ENCODE results near the gene SLC39A7. TPM values are rescaled to one million over a fixed set of nuclear protein-coding genes. Genes with fewer than 3 reads are reported as not detected.

SLC39A7 gene
- total and polyA plus RNA-seq, 2 of the 13 experiments (the other 11 are each of a cell fraction or from before 2014, with no cell fraction given): 142 to 229 TPM

- 0 out of 2 replicates have a peak, but pooled peaks have one; percentile 58 for TF ChIP-seq ZSCAN30 (CRISPR knock-in tag; IDR thresholded peaks at IDR 0.05)
- no peak for TF ChIP-seq RORA (CRISPR knock-in tag; IDR thresholded peaks at IDR 0.05)
- peak; percentile 31 for TF ChIP-seq ZNF18 (CRISPR knock-in tag; IDR thresholded peaks at IDR 0.05; ENCODE audit: insufficient replicate concordance)
- no peak for TF ChIP-seq PHB2 (IDR thresholded peaks at IDR 0.05; ENCODE audit: partially characterized antibody)
- peak; percentile 75; the same call in 1 of the 2 replicates for TF ChIP-seq ZNF501 (CRISPR knock-in tag; IDR thresholded peaks at IDR 0.05)
- TF ChIP-seq, protein P1, sequence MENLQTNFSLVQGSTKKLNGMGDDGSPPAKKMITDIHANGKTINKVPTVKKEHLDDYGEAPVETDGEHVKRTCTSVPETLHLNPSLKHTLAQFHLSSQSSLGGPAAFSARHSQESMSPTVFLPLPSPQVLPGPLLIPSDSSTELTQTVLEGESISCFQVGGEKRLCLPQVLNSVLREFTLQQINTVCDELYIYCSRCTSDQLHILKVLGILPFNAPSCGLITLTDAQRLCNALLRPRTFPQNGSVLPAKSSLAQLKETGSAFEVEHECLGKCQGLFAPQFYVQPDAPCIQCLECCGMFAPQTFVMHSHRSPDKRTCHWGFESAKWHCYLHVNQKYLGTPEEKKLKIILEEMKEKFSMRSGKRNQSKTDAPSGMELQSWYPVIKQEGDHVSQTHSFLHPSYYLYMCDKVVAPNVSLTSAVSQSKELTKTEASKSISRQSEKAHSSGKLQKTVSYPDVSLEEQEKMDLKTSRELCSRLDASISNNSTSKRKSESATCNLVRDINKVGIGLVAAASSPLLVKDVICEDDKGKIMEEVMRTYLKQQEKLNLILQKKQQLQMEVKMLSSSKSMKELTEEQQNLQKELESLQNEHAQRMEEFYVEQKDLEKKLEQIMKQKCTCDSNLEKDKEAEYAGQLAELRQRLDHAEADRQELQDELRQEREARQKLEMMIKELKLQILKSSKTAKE (CRISPR knock-in tag; IDR thresholded peaks at IDR 0.05; ENCODE audit: borderline replicate concordance): no peak
- TF ChIP-seq ZNF232 (CRISPR knock-in tag; IDR thresholded peaks at IDR 0.05; ENCODE audit: borderline replicate concordance): no peak
- TF ChIP-seq AGO2 (optimal IDR thresholded peaks at IDR 0.05; ENCODE audit: low read depth, low read length): no peak
- TF ChIP-seq, protein P2, sequence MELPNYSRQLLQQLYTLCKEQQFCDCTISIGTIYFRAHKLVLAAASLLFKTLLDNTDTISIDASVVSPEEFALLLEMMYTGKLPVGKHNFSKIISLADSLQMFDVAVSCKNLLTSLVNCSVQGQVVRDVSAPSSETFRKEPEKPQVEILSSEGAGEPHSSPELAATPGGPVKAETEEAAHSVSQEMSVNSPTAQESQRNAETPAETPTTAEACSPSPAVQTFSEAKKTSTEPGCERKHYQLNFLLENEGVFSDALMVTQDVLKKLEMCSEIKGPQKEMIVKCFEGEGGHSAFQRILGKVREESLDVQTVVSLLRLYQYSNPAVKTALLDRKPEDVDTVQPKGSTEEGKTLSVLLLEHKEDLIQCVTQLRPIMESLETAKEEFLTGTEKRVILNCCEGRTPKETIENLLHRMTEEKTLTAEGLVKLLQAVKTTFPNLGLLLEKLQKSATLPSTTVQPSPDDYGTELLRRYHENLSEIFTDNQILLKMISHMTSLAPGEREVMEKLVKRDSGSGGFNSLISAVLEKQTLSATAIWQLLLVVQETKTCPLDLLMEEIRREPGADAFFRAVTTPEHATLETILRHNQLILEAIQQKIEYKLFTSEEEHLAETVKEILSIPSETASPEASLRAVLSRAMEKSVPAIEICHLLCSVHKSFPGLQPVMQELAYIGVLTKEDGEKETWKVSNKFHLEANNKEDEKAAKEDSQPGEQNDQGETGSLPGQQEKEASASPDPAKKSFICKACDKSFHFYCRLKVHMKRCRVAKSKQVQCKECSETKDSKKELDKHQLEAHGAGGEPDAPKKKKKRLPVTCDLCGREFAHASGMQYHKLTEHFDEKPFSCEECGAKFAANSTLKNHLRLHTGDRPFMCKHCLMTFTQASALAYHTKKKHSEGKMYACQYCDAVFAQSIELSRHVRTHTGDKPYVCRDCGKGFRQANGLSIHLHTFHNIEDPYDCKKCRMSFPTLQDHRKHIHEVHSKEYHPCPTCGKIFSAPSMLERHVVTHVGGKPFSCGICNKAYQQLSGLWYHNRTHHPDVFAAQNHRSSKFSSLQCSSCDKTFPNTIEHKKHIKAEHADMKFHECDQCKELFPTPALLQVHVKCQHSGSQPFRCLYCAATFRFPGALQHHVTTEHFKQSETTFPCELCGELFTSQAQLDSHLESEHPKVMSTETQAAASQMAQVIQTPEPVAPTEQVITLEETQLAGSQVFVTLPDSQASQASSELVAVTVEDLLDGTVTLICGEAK (IDR thresholded peaks at IDR 0.05): no peak
- TF ChIP-seq, protein P2 (CRISPR knock-in tag; IDR thresholded peaks at IDR 0.05): no peak
- no peak for TF ChIP-seq HOXA3 (CRISPR knock-in tag; IDR thresholded peaks at IDR 0.05)
- no peak for TF ChIP-seq ADNP (CRISPR knock-in tag; IDR thresholded peaks at IDR 0.05)
- no peak for TF ChIP-seq ZKSCAN8 (CRISPR knock-in tag; IDR thresholded peaks at IDR 0.05; ENCODE audit: borderline replicate concordance)
- no peak for TF ChIP-seq ZBTB14 (CRISPR knock-in tag; IDR thresholded peaks at IDR 0.05)
Observed at GRCh38 chr6:33172688-33173534, 27.8 kb upstream of the SLC39A7 start (continued).
